A673 (cell line): ENCODE data around the gene CREB3L2. TPM values are rescaled to one million over a fixed set of nuclear protein-coding genes. Genes with fewer than 3 reads are reported as not detected.

Experiments
- BruUV-seq: library from RNA; stranded (reverse); fragments of 400-500 nt; replicated peaks from 2 replicates; lab custom pipeline; 2021; lab: Mats Ljungman, UMichigan
- CTCF ChIA-PET: fragments of 300-600 bp; sonication (Branson Sonifier 250); formaldehyde crosslinking; loops from one replicate; lab custom pipeline; 2022; ENCODE audit warnings: antibody characterized with exemption; lab: Charles Lee
- POLR2A ChIA-PET: fragments of 300-600 bp; sonication (Branson Sonifier 250); formaldehyde crosslinking; loops from one replicate; lab custom pipeline; 2022; ENCODE audit warnings: antibody characterized with exemption; ENCODE audit not compliant: low non-redundant PET; lab: Charles Lee
- DNase-seq: peaks from one replicate; pipeline ENCODE4 v3.0.0-alpha.2; 2015; ENCODE audit warnings: low spot score
- H3K27ac ChIP-seq: fragments of 200-600 bp; sonication (generic); 2 replicates; pipeline ENCODE4 v1.5.1; 2016; ENCODE audit warnings: mixed run types, low read depth, mild to moderate bottlenecking, mixed read lengths, antibody characterized with exemption, low read length; ENCODE audit not compliant: poor library complexity, severe bottlenecking
- H3K27me3 ChIP-seq: fragments of 200-600 bp; sonication (generic); replicated peaks from 2 replicates; pipeline ENCODE4 v1.6.1; 2017; ENCODE audit warnings: mixed run types, low read depth, mild to moderate bottlenecking, mixed read lengths, antibody characterized with exemption, low read length; ENCODE audit not compliant: insufficient read depth, poor library complexity
- H3K36me3 ChIP-seq: fragments of 200-600 bp; sonication (generic); 2 replicates; pipeline ENCODE4 v1.6.1; 2016; ENCODE audit warnings: mixed run types, mild to moderate bottlenecking, mixed read lengths, antibody characterized with exemption, low read length; ENCODE audit not compliant: insufficient read depth, poor library complexity, severe bottlenecking
- H3K4me1 ChIP-seq: fragments of 200-600 bp; sonication (generic); 2 replicates; pipeline ENCODE4 v1.6.1; 2017; ENCODE audit warnings: mixed run types, mild to moderate bottlenecking, mixed read lengths, antibody characterized with exemption, low read length; ENCODE audit not compliant: insufficient read depth, poor library complexity, severe bottlenecking
- H3K4me3 ChIP-seq: fragments of 200-600 bp; sonication (generic); 2 replicates; pipeline ENCODE4 v1.5.1; 2016; ENCODE audit warnings: low read depth, mixed run types, mild to moderate bottlenecking, mixed read lengths, low read length; ENCODE audit not compliant: poor library complexity, severe bottlenecking
- H3K9me3 ChIP-seq: fragments of 200-600 bp; sonication (generic); 2 replicates; pipeline ENCODE4 v1.6.1; 2016; ENCODE audit warnings: mixed run types, low read depth, mild to moderate bottlenecking, mixed read lengths, antibody characterized with exemption, low read length; ENCODE audit not compliant: poor library complexity, severe bottlenecking
- EZH2 ChIP-seq: fragments of 200-600 bp; sonication (generic); IDR thresholded peaks from 2 replicates; pipeline ENCODE4 v1.6.1; 2017; ENCODE audit warnings: borderline replicate concordance, low read depth, mild to moderate bottlenecking, mixed read lengths, antibody characterized with exemption, low read length; ENCODE audit not compliant: poor library complexity, severe bottlenecking
- intact Hi-C: fragments of 100-400 bp; cut with micrococcal nuclease; formaldehyde crosslinking; loops from one replicate; pipeline ENCODE4 v1.10.0; 2022; ENCODE audit not compliant: unreplicated experiment
- total RNA-seq: library from RNA; stranded (reverse); gene quantifications from 2 replicates; pipeline ENCODE4 v1.2.3, GENCODE V29; 2021
- TF ChIP-seq, protein P1 (sequence below): fragments of 300-800, 200-600 bp; sonication (generic); conservative IDR thresholded peaks from 2 replicates; pipeline ENCODE4 v1.5.1; 2017; ENCODE audit warnings: low read depth, mild to moderate bottlenecking, antibody characterized with exemption, low read length, moderate library complexity, mixed read lengths

CREB3L2 gene
- total RNA-seq, 1 experiment from 2014 or later = 17.0 TPM

- intact Hi-C loops = no loop called here
- peak; percentile 33 for DNase-seq
- POLR2A ChIA-PET = no interaction called here
- no peaks in the 10 kb centered on the region for H3K27me3 ChIP-seq
- H3K4me3 ChIP-seq = no peak overlapping the region
- peak overlapping the region; percentile 15 for H3K27ac ChIP-seq
- H3K9me3 ChIP-seq = no peaks in the 10 kb centered on the region
- no TSS peak for BruUV-seq
- CTCF ChIA-PET = no interaction called here
- H3K4me1 ChIP-seq = peaks cover 21% of the 10 kb centered on the region
- H3K36me3 ChIP-seq = no peaks in the 10 kb centered on the region
- TF ChIP-seq, protein P1, sequence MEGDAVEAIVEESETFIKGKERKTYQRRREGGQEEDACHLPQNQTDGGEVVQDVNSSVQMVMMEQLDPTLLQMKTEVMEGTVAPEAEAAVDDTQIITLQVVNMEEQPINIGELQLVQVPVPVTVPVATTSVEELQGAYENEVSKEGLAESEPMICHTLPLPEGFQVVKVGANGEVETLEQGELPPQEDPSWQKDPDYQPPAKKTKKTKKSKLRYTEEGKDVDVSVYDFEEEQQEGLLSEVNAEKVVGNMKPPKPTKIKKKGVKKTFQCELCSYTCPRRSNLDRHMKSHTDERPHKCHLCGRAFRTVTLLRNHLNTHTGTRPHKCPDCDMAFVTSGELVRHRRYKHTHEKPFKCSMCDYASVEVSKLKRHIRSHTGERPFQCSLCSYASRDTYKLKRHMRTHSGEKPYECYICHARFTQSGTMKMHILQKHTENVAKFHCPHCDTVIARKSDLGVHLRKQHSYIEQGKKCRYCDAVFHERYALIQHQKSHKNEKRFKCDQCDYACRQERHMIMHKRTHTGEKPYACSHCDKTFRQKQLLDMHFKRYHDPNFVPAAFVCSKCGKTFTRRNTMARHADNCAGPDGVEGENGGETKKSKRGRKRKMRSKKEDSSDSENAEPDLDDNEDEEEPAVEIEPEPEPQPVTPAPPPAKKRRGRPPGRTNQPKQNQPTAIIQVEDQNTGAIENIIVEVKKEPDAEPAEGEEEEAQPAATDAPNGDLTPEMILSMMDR = no peak
- no peak for TF ChIP-seq EZH2
Measured at GRCh38 chr7:137966641-137967142, 35.2 kb downstream of the CREB3L2 start.

- no peaks in the 10 kb centered on the region for H3K9me3 ChIP-seq
- CTCF ChIA-PET = no interaction called here
- BruUV-seq = no TSS peak
- no peak overlapping the region for H3K4me3 ChIP-seq
- peaks cover 21% of the 10 kb centered on the region for H3K4me1 ChIP-seq
- POLR2A ChIA-PET = no interaction called here
- no peak for TF ChIP-seq EZH2
- TF ChIP-seq, protein P1 = peak; percentile 36
- H3K27ac ChIP-seq = no peak overlapping the region
- H3K36me3 ChIP-seq = no peaks in the 10 kb centered on the region
- H3K27me3 ChIP-seq = no peaks in the 10 kb centered on the region
- DNase-seq = no peak
- intact Hi-C loops = no loop called here
Measured at GRCh38 chr7:137965942-137966640, 35.8 kb downstream of the CREB3L2 start.

- Histone ChIP-seq H3K4me1 (peaks cover 18% of the 10 kb centered on the region), H3K4me3 (no peak overlapping the region), H3K36me3 (no peaks in the 10 kb centered on the region), H3K27ac (no peak overlapping the region), H3K27me3 (no peaks in the 10 kb centered on the region), H3K9me3 (no peaks in the 10 kb centered on the region)
- DNase-seq = no peak
- BruUV-seq = no TSS peak
- CTCF ChIA-PET = no interaction called here
- TF ChIP-seq, protein P1 = no peak
- TF ChIP-seq EZH2 = no peak
- POLR2A ChIA-PET = no interaction called here
- intact Hi-C loops = no loop called here
Measured at GRCh38 chr7:137964824-137965545, 36.9 kb downstream of the CREB3L2 start.
